22Rv1 (cell line): ENCODE results near the gene SCGB3A1.

Experiments used
- ZFX ChIP-seq: fragments of 450-650 bp; IDR thresholded peaks from 2 replicates; pipeline ENCODE4 v1.6.1; 2017; ENCODE audit warnings: antibody characterized with exemption, borderline replicate concordance
- TF ChIP-seq, protein P1 (sequence below): fragments of 450-650 bp; IDR thresholded peaks from 2 replicates; pipeline ENCODE4 v1.5.1; 2017; ENCODE audit warnings: mild to moderate bottlenecking

DNA sequence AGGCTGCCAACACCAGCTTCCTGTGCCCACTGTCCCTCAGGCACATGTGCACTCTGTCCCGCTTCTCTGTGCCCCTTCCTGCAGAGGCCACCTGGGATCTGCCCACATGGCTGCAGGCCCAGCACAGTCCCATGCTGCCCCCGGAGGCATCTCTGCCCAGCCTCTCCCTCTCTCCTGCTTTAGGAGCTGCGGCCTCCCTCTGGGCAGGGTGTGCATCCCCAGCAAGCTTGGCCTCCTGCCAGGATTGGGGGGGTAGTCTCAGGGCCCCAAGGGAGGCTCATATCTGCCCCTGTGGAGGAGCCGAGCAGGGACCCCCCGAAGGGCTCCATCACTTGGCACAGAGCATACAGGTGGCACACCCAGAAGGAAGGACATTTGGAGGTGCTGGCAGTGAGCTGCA is 33.3 kb upstream of the SCGB3A1 start:
- no peak for TF ChIP-seq ZFX
- TF ChIP-seq, protein P1, sequence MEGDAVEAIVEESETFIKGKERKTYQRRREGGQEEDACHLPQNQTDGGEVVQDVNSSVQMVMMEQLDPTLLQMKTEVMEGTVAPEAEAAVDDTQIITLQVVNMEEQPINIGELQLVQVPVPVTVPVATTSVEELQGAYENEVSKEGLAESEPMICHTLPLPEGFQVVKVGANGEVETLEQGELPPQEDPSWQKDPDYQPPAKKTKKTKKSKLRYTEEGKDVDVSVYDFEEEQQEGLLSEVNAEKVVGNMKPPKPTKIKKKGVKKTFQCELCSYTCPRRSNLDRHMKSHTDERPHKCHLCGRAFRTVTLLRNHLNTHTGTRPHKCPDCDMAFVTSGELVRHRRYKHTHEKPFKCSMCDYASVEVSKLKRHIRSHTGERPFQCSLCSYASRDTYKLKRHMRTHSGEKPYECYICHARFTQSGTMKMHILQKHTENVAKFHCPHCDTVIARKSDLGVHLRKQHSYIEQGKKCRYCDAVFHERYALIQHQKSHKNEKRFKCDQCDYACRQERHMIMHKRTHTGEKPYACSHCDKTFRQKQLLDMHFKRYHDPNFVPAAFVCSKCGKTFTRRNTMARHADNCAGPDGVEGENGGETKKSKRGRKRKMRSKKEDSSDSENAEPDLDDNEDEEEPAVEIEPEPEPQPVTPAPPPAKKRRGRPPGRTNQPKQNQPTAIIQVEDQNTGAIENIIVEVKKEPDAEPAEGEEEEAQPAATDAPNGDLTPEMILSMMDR, result no peak
